H1 (cell line): ENCODE measurements around the gene MAP3K6. TPM values are rescaled to one million over a fixed set of nuclear protein-coding genes. Genes with fewer than 3 reads are reported as not detected.

ENCODE experiments used
- GABPA ChIP-seq: IDR thresholded peaks from 2 replicates; pipeline ENCODE4 v1.6.1; 2011; ENCODE audit warnings: mild to moderate bottlenecking, low read length, moderate library complexity, borderline replicate concordance; ENCODE audit not compliant: insufficient read depth
- HDAC2 ChIP-seq, 2 experiments: fragments of 300-600 bp in 1 of 2; sonication (generic) in 1 of 2; IDR thresholded peaks; 2 replicates each; pipeline ENCODE4 v1.6.1; 2011 to 2012; ENCODE audit warnings: low read depth in 2 of 2, low read length in 2 of 2, mild to moderate bottlenecking in 2 of 2, moderate library complexity in 2 of 2, borderline replicate concordance in 1 of 2, inconsistent platforms in 1 of 2
- RBBP5 ChIP-seq: IDR thresholded peaks from 2 replicates; pipeline ENCODE4 v1.7.1; 2012; ENCODE audit warnings: low read depth, mild to moderate bottlenecking, inconsistent platforms, low read length, moderate library complexity, borderline replicate concordance
- polyA plus RNA-seq, 7 experiments: library from polyadenylated mRNA; depleted of rRNA in 3 of 7; stranded (reverse) in 5 of 7; unstranded in 2 of 7; fragments of >200 nt in 5 of 7; fragments of 200-250 nt in 2 of 7; gene quantifications; 1 replicate in 5 of 7; 2 replicates in 1 of 7; 4 replicates in 1 of 7; pipeline versions ENCODE4 v1.2.1 to v1.2.3, GENCODE V29; 2011 to 2013; ENCODE audit warnings: missing spikeins in 2 of 7, mixed read lengths in 2 of 7
- total RNA-seq: library from RNA; stranded (reverse); fragmentation: NEBNext Ultra II Directional; extraction: Animal tissue kit (Norgen Biotek cat#: 25700); gene quantifications from 2 replicates; pipeline ENCODE4 v1.2.1, GENCODE V29; 2021

The MAP3K6 gene
- total and polyA plus RNA-seq, 2 of the 8 experiments (the other 6 are each of a cell fraction or from before 2014, with no cell fraction given) = 7.4 to 7.6 TPM

DNA sequence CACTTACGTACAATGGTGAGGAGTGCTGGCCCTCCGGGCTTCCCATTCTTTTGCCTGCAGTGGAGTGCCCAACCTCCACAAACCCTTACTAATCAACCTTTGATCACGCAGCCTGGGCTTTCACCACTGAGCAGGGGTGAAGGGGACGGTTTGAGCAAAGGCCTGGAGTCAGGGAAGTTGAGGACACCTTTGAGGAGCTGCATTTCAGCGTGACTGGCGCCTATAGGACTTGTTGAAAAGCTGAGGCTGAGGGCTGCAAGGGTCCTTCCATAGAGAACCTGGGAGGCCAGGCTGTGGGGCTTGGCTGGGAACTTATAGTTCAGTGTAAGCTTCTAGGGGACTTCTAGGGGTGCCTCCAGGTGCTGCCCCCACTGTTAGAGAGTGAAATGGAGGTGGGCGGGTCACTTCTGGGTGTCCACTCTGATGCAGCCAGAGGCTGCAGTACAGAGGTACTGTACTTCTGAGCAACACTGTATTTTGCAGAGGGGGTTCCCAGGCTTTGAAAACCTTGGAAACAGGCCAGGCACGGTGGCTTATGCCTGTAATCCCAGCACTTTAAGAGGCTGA is 15.1 kb downstream of the MAP3K6 start (continued):
- TF ChIP-seq RBBP5 (no peak), GABPA (no peak), HDAC2 (IDR thresholded peaks at IDR 0.05; ENCODE audit: borderline replicate concordance in 1 of 2, low read depth in 2 of 2, low read length in 2 of 2) (0 out of 4 replicates have a peak, but pooled peaks of 1 of the 2 experiments have one; percentile 18)
- TF ChIP-seq, all 59 proteins: peak for 2
